CD14-positive monocyte (primary cell): ENCODE data around the gene LAMB4. TPM values are rescaled to one million over a fixed set of nuclear protein-coding genes. Genes with fewer than 3 reads are reported as not detected.

Experiments
- DNase-seq, 3 donors: peaks; one replicate each; pipeline ENCODE4 v3.0.0-alpha.2; 2011 to 2022
- H2AFZ ChIP-seq: 2 replicates; pipeline ENCODE4 v1.6.0; 2012; ENCODE audit warnings: mild to moderate bottlenecking, low read depth, low read length, inconsistent platforms; ENCODE audit not compliant: insufficient read depth, poor library complexity, severe bottlenecking
- H3K27ac ChIP-seq, 2 donors: 1 replicate in 1 of 2; 2 replicates in 1 of 2; pipeline ENCODE4 v1.5.1; 2012 to 2013; ENCODE audit warnings: low read length in 2 of 2, control low read depth in 1 of 2, inconsistent platforms in 1 of 2, low read depth in 1 of 2, mild to moderate bottlenecking in 1 of 2
- H3K27me3 ChIP-seq, 2 donors: one replicate each; pipeline versions ENCODE4 v1.6.0 to v1.6.1; 2011 to 2013; ENCODE audit warnings: low read length in 2 of 2; ENCODE audit not compliant: control insufficient read depth in 2 of 2, insufficient read depth in 2 of 2
- H3K36me3 ChIP-seq, 2 donors: replicated peaks in 1 of 2; 1 replicate in 1 of 2; 2 replicates in 1 of 2; pipeline versions ENCODE4 v1.5.1 to v1.6.1; 2012 to 2013; ENCODE audit warnings: low read length in 2 of 2, control low read depth in 1 of 2, inconsistent platforms in 1 of 2, mild to moderate bottlenecking in 1 of 2; ENCODE audit not compliant: insufficient read depth in 2 of 2, control insufficient read depth in 1 of 2
- H3K4me1 ChIP-seq, 2 donors: 1 replicate in 1 of 2; 2 replicates in 1 of 2; pipeline versions ENCODE4 v1.5.1 to v1.6.1; 2012 to 2013; ENCODE audit warnings: low read length in 2 of 2, control low read depth in 1 of 2, inconsistent platforms in 1 of 2, mild to moderate bottlenecking in 1 of 2, moderate library complexity in 1 of 2; ENCODE audit not compliant: insufficient read depth in 2 of 2, control insufficient read depth in 1 of 2
- H3K4me2 ChIP-seq: replicated peaks from 2 replicates; pipeline ENCODE3; 2012; ENCODE audit warnings: low read length, moderate library complexity, mild to moderate bottlenecking; ENCODE audit not compliant: poor library complexity, severe bottlenecking; ENCODE audit errors: extremely low read depth
- H3K4me3 ChIP-seq, 3 experiments: fragments of 200-600 bp in 1 of 3; sonication (generic) in 1 of 3; replicated peaks in 1 of 3; 1 replicate in 2 of 3; 2 replicates in 1 of 3; pipeline ENCODE4 v1.5.1; 2011 to 2013; ENCODE audit warnings: low read length in 3 of 3, mild to moderate bottlenecking in 3 of 3, control low read depth in 2 of 3, low read depth in 2 of 3, inconsistent platforms in 1 of 3, moderate library complexity in 1 of 3
- H3K79me2 ChIP-seq: 2 replicates; pipeline ENCODE4 v1.6.0; 2012; ENCODE audit warnings: mild to moderate bottlenecking, control low read depth, inconsistent platforms, low read length, moderate library complexity; ENCODE audit not compliant: insufficient read depth
- H3K9ac ChIP-seq: 2 replicates; pipeline ENCODE4 v1.6.0; 2017; ENCODE audit warnings: low read length, mild to moderate bottlenecking; ENCODE audit not compliant: insufficient read depth, poor library complexity, severe bottlenecking
- H3K9me3 ChIP-seq, 2 donors: replicated peaks in 1 of 2; 1 replicate in 1 of 2; 2 replicates in 1 of 2; pipeline versions ENCODE4 v1.5.1 to v1.6.1; 2012 to 2013; ENCODE audit warnings: low read length in 2 of 2, control low read depth in 1 of 2; ENCODE audit not compliant: control insufficient read depth in 1 of 2, insufficient read depth in 1 of 2
- H4K20me1 ChIP-seq: 2 replicates; pipeline ENCODE4 v1.6.0; 2012; ENCODE audit warnings: mild to moderate bottlenecking, low read length, control low read depth, moderate library complexity; ENCODE audit not compliant: insufficient read depth
- H3K27ac Mint-ChIP-seq, 7 donors: one replicate each; pipeline ENCODE4 v1.8.0; 2020; ENCODE audit warnings: mild to moderate bottlenecking in 7 of 7, mixed read lengths in 7 of 7, moderate library complexity in 6 of 7, inconsistent platforms in 2 of 7
- H3K27me3 Mint-ChIP-seq, 3 donors: one replicate each; pipeline ENCODE4 v1.8.0; 2021 to 2022; ENCODE audit warnings: low read depth in 3 of 3, mild to moderate bottlenecking in 3 of 3, mixed read lengths in 3 of 3, moderate library complexity in 3 of 3, inconsistent platforms in 1 of 3
- H3K36me3 Mint-ChIP-seq, 2 donors: one replicate each; pipeline ENCODE4 v1.8.0; 2020; ENCODE audit warnings: mixed read lengths in 2 of 2, inconsistent platforms in 1 of 2, mild to moderate bottlenecking in 1 of 2
- H3K4me1 Mint-ChIP-seq: one replicate; pipeline ENCODE4 v1.8.0; 2020; ENCODE audit warnings: mild to moderate bottlenecking, mixed read lengths
- H3K4me3 Mint-ChIP-seq, 2 donors: one replicate each; pipeline ENCODE4 v1.8.0; 2020; ENCODE audit warnings: mild to moderate bottlenecking in 2 of 2, mixed read lengths in 2 of 2, moderate library complexity in 1 of 2
- H3K9me3 Mint-ChIP-seq, 7 donors: one replicate each; pipeline ENCODE4 v1.8.0; 2020 to 2022; ENCODE audit warnings: mixed read lengths in 7 of 7, mild to moderate bottlenecking in 6 of 7, moderate library complexity in 6 of 7, inconsistent platforms in 2 of 7
- CTCF ChIP-seq: fragments of 200-600 bp; IDR thresholded peaks from one replicate; pipeline ENCODE4 v1.8.0; 2022; ENCODE audit warnings: antibody characterized with exemption, mild to moderate bottlenecking
- WGBS: methylation state at CpG from one replicate; pipeline ENCODE4 v1.1.5; 2013; ENCODE audit warnings: missing lambda C conversion rate; ENCODE audit not compliant: insufficient coverage; 5-methylcytosine and 5-hydroxymethylcytosine counted together
- intact Hi-C, 2 donors: fragments of 100-400 bp; cut with micrococcal nuclease; formaldehyde crosslinking; loops; one replicate each; pipeline versions ENCODE4 v1.15.0 to v1.15.1; 2023
- polyA plus RNA-seq, 3 donors: library from polyadenylated mRNA; depleted of rRNA in 1 of 3; unstranded in 2 of 3; stranded (reverse) in 1 of 3; fragments of 300-500 nt in 2 of 3; fragments of >200 nt in 1 of 3; fragmentation: Illumina TruSeq in 2 of 3; gene quantifications; 1 replicate in 2 of 3; 2 replicates in 1 of 3; pipeline ENCODE4 v1.2.3, GENCODE V29; 2012 to 2021

Gene LAMB4
- polyA plus RNA-seq, 3 donors, result not detected

- no peaks in the 10 kb centered on the region for H4K20me1 ChIP-seq
- H3K79me2 ChIP-seq, result no peaks in the 10 kb centered on the region
- TF ChIP-seq CTCF, result no peak
- H3K36me3 Mint-ChIP-seq, result no peaks in the 10 kb centered on the region
- H3K4me3 ChIP-seq, result no peak overlapping the region
- intact Hi-C loops, result no loop called here
- WGBS, result 100% methylated on average over 1 of the region's 1 CpG
- no peak for DNase-seq
- H3K9me3 Mint-ChIP-seq, result peaks cover 3 to 11% (median 5%) of the 10 kb centered on the region in 7 donors
- H3K9me3 ChIP-seq, result peaks cover 0 to 3% of the 10 kb centered on the region in 2 donors
- H3K27ac ChIP-seq, result no peak overlapping the region
- H3K4me1 Mint-ChIP-seq, result no peaks in the 10 kb centered on the region
- H3K4me2 ChIP-seq, result no peak overlapping the region
- H3K27ac Mint-ChIP-seq, result no peak overlapping the region
- no peak overlapping the region for H3K4me3 Mint-ChIP-seq
- no peaks in the 10 kb centered on the region for H3K36me3 ChIP-seq
- H3K9ac ChIP-seq, result no peak overlapping the region
- no peaks in the 10 kb centered on the region for H3K27me3 ChIP-seq
- no peak overlapping the region for H2AFZ ChIP-seq
- peaks cover 0 to 3% (median 1%) of the 10 kb centered on the region in 3 donors for H3K27me3 Mint-ChIP-seq
- H3K4me1 ChIP-seq, result no peaks in the 10 kb centered on the region
Observed at GRCh38 chr7:108078211-108078673, 51.9 kb downstream of the LAMB4 start.

GRCh38 chr7:108077709-108078108, 52.5 kb downstream of the LAMB4 start:
- H4K20me1 ChIP-seq, result no peaks in the 10 kb centered on the region
- peaks cover 0 to 3% of the 10 kb centered on the region in 2 donors for H3K9me3 ChIP-seq
- H3K9me3 Mint-ChIP-seq, result peaks cover 3 to 11% (median 6%) of the 10 kb centered on the region in 7 donors
- no peak overlapping the region for H3K4me3 Mint-ChIP-seq
- H3K27ac Mint-ChIP-seq, result no peak overlapping the region
- no peak for TF ChIP-seq CTCF
- intact Hi-C loops, result no loop called here
- no peaks in the 10 kb centered on the region for H3K4me1 ChIP-seq
- H3K4me3 ChIP-seq, result no peak overlapping the region
- no peak overlapping the region for H2AFZ ChIP-seq
- no peak overlapping the region for H3K27ac ChIP-seq
- no peaks in the 10 kb centered on the region for H3K36me3 Mint-ChIP-seq
- H3K27me3 ChIP-seq, result no peaks in the 10 kb centered on the region
- peaks cover 0 to 3% (median 3%) of the 10 kb centered on the region in 3 donors for H3K27me3 Mint-ChIP-seq
- H3K79me2 ChIP-seq, result no peaks in the 10 kb centered on the region
- whole genome bisulfite sequencing, result no CpG with 5 or more reads among the region's 3 CpGs
- H3K36me3 ChIP-seq, result no peaks in the 10 kb centered on the region
- no peak overlapping the region for H3K9ac ChIP-seq
- H3K4me1 Mint-ChIP-seq, result no peaks in the 10 kb centered on the region
- no peak for DNase-seq
- H3K4me2 ChIP-seq, result no peak overlapping the region
